GM18951 (cell line): ENCODE results near the gene RAB22A.

Experiments used
- POLR2A ChIP-seq: IDR thresholded peaks from 4 replicates; pipeline ENCODE4 v1.6.1; 2011; ENCODE audit warnings: mild to moderate bottlenecking; ENCODE audit not compliant: insufficient read length, insufficient read depth; ENCODE audit errors: extremely low read depth
- in situ Hi-C: fragments of 300-500 bp; cut with MboI; formaldehyde crosslinking; loops from one replicate; pipeline ENCODE4 v1.12.0; 2022; ENCODE audit warnings: low sequenced_read_pairs, mixed read lengths, inconsistent platforms; ENCODE audit not compliant: unreplicated experiment

RAB22A gene

GRCh38 chr20:58289143-58289542, 20.4 kb upstream of the RAB22A start:
- in situ Hi-C loops, result no loop called here
- no peak for TF ChIP-seq POLR2A

- in situ Hi-C loops, result no loop called here
- no peak for TF ChIP-seq POLR2A
Observed at GRCh38 chr20:58293453-58293852, 16.1 kb upstream of the RAB22A start.

GRCh38 chr20:58294497-58295455, 14.7 kb upstream of the RAB22A start:
- in situ Hi-C loops, result no loop called here
- TF ChIP-seq POLR2A, result no peak

GRCh38 chr20:58296051-58296837, 13.3 kb upstream of the RAB22A start:
- TF ChIP-seq POLR2A, result no peak
- in situ Hi-C loops, result no loop called here

- no peak for TF ChIP-seq POLR2A
- in situ Hi-C loops, result no loop called here
Observed at GRCh38 chr20:58297394-58297793, 12.1 kb upstream of the RAB22A start.

- in situ Hi-C loops, result no loop called here
- no peak for TF ChIP-seq POLR2A
Observed at GRCh38 chr20:58300321-58300720, 9.2 kb upstream of the RAB22A start.

- no peak for TF ChIP-seq POLR2A
- in situ Hi-C loops, result no loop called here
Observed at GRCh38 chr20:58303547-58303946, 6.0 kb upstream of the RAB22A start.

- in situ Hi-C loops, result no loop called here
Observed at GRCh38 chr20:58305061-58305460, 4.5 kb upstream of the RAB22A start.

GRCh38 chr20:58306421-58307261, 2.9 kb upstream of the RAB22A start:
- TF ChIP-seq POLR2A, result peak; percentile 27
- in situ Hi-C loops, result no loop called here

More at GRCh38 chr20:58305061-58305460, 4.5 kb upstream of the RAB22A start:
- TF ChIP-seq POLR2A, result no peak

GRCh38 chr20:58307270-58307669, 2.2 kb upstream of the RAB22A start:
- TF ChIP-seq POLR2A, result no peak
- in situ Hi-C loops, result no loop called here

- in situ Hi-C loops, result no loop called here
Observed at GRCh38 chr20:58308290-58308679, 1.2 kb upstream of the RAB22A start.

GRCh38 chr20:58308680-58309527, 611 bp upstream of the RAB22A start:
- TF ChIP-seq POLR2A, result no peak
- in situ Hi-C loops, result no loop called here

More at GRCh38 chr20:58308290-58308679, 1.2 kb upstream of the RAB22A start:
- TF ChIP-seq POLR2A, result no peak
